NCI-H526 treated with DMSO at 0.1 percent for 48 hours (cell line): ENCODE measurements around the gene CXorf58.
A peak's percentile ranks its signal among the peaks of the same experiment; 100 is the strongest.
"Not testable (repeated sequence)": the region's sequence is repeated elsewhere in the genome, so short reads cannot be mapped to it uniquely, and the experiment has no call there.

Experiments
- DNase-seq: peaks from one replicate; lab custom pipeline; 2025; lab: John Stamatoyannopoulos, UW

The CXorf58 gene

DNA sequence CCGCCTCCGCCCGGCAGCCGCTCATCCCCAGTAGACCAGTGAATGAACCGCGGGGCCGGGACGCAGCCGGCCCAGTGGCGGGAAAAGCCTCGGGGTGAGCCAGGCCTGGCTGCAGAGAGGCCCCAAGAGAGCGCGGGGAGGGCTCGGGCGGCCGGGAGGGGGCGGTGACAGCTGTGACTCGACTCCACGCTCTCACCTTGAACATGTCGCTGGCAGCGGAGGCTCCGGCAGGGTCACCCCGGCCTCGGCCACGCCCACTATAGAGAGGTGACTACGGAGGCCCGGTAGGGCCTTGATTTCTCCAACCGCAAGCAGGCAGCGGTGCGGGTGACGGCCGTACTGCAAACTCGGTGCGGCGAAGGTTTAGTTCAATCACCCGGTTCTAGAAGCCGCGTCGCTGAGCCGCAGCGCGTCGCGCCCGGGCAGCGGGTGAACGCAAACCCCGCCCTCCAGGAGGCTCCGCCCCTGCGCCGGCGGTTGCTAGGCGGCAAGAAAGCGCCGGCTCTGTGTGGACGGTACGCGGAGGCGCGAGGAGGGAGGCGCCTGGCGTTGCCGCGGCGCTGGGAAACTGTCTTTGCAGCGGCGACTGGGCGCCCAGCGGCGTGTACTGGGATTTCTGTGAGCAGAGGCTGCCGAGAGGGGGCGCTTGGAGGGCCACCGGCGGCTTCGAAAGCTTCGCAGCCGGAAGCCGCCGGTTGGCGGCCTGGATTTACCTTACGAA lies at the start of gene CXorf58, which contains the start of gene APOO:
TSS of gene CXorf58 (plus strand) at position 509 of the 721 bp plus-strand sequence. CDS start 2,297 bp downstream, outside the sequence.
TSS of gene APOO (minus strand) at position 441 of the 721 bp plus-strand sequence. CDS start at position 205, 236 bp downstream.
- peak; percentile 99 for DNase-seq

- not testable (repeated sequence) for DNase-seq
Observed at GRCh38 chrX:23859238-23859637, 48.6 kb upstream of the CXorf58 start.

GRCh38 chrX:23861215-23861896 lies 46.5 kb upstream of the CXorf58 start:
- no peak for DNase-seq

GRCh38 chrX:23861952-23862351 lies 45.9 kb upstream of the CXorf58 start:
- DNase-seq, result not testable (repeated sequence)

- DNase-seq, result no peak
Observed at GRCh38 chrX:23864742-23865326, 43.0 kb upstream of the CXorf58 start.

DNA sequence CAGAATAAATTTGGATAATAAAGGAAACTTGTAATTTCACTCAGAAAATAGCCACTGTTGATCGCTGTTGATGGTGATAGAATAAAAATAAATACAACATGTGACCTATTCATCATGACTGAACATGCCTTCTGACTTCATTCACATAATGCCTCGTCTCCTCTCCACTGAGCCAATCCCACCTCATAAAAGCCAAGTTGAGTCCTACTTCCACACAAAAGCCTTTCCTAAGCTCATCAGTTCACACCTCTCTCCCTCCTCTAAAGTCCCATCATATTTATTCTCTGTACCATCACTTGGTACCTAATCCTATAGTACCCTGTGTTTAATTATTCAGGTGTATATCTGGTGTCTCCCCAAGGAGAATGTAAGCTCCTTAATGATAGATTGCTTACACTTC lies 37.8 kb upstream of the CXorf58 start:
- no peak for DNase-seq

DNA sequence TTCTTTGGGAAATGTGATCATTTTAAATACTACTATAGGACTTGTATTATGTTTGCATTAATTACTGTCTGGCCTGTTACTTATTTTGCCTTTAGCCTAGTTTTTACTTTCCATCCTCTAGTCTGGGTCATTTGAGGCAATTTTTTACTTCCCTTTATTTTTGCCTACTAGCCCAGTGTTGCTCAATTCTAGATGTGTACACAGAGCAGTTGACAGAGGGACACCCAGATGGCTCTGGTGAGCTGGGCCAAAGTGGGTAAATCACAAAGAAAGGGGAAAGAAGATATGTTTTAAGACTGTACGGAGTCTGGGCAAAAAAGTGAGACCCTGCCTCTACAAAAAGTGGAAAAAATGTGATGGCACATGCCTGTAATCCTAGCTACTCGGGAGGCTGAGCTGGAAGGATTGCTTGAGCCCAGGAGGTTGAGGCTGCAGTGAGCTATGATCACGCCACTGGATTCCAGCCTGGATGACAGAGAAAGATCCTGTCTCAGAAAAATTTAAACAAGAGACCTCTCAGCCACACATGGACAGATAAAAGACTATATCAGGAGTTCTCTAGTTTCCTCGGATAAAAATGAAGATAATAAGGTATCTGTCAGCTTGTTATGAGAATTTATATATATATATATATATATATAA lies 35.8 kb upstream of the CXorf58 start:
- DNase-seq, result no peak

DNA sequence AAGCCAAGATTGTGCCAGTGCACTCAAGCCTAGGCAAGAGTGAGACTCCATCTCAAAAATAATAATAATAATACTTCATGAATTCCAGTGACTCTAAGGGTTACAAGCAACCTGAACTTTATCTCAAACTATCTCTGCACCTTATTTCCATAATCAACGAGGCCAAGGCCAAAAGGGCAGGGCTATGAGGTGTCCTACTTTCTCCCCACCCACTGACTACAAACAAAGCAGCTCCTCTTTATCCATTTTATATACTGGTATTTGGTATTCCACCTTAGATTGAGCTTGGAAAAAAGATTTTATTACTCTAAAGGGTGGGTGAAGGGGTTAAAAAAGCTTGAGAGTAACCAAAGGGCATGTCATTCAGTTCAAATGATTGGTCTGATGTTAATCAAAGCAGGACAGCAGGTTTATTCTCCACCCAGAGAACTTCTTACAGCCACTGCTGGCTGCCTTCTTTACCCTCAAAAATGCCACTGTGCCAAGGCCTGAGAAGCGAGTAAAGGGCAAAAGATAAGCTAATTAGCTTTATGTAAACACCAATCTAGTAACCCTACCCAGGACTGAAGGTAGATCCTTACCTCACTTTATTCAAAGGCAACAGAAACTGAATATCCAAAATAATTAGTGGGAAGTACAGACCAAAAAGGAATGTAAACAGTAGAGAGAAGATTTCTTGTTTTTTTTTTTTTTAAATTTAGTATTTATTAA lies 28.3 kb upstream of the CXorf58 start:
- DNase-seq, result peak; percentile 3

DNA sequence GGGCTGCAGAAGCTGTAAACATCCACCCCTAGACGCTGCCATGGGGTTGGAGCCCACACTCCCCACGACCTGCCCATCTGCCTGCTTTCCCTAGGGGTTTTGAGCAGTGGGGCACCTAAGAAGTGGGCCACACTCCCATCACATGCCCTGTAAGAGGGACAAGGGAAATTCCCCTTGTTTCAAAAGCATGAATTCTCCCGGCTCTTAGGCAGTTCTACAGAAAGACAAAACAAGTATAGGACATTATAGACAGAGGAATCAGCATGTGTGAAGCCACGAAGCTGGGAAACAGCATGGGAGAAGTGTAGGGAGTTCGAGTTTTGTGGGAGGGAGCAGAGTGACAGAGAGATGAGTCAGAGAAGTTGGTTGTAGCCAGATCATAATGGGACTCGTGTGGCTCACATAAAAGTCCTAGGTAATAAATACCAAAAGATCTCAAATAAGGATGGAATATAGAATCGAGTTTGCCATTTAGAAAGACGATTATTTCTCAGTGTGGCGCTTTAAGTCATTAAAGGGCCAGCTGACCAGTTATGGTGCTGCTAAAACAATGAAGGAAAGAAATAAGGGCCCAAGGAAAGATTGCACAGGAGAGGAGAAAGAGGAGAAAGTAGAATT lies 24.0 kb upstream of the CXorf58 start:
- DNase-seq, result no peak

DNA sequence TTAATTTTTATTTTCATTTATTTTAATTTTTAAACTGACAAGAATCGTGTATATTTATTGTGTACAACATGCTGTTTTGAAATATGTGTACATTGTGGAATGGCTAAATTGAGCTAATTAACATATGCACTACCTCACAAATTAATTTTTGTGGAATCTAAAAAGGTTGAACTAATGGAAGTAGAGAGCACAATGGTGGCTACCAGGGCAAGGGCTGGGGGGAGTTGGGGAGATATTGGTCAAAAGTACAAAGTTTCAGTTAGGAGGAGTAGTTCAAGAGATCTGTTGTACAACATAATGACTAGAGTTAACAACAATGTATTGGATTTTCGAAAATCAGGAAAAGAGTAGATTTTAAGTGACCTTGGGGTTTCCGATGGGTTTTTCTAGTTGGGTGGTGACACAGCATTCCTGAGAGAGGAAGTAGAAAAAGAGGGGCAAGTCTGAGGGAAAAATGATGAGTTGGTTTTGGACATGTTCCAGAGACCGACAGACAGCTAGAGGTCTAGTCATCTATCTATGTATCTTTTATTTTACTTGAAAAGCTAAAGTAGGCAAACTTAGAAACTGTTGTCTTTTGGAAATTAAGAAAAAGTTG lies 23.3 kb upstream of the CXorf58 start:
- no peak for DNase-seq

- no peak for DNase-seq
Observed at GRCh38 chrX:23885803-23886202, 22.0 kb upstream of the CXorf58 start.

- DNase-seq, result no peak
Observed at GRCh38 chrX:23887451-23887850, 20.4 kb upstream of the CXorf58 start.

- no peak for DNase-seq
Observed at GRCh38 chrX:23887918-23888317, 19.9 kb upstream of the CXorf58 start.

DNA sequence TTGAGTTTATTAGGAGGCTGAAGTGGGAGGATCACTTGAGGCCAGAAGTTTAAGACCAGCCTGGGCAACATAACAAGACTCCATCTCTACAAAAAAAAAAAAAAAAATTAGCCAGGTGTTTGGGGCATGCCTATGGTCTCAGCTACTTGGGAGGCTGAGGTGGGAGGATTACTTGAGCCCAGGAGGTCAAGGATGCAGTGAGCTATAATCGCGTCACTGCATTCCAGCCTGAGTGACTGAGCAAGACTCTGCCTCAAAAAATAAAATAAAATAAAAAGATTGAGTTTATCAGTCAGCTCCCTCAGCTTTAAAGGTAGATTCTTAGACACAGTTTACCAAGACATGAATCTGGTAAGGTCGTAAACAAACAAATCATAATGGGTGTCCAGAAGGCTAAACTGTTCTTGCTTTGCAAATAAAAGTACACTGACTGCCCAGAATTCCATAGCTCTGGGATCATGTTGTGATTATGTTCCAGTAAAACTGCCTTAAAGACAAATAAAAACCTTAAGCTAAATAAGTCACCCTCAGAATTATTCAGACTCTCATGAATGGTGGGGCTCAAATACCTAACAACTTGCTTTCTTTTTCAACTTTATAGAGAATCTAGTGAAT lies 18.8 kb upstream of the CXorf58 start:
- no peak for DNase-seq

DNA sequence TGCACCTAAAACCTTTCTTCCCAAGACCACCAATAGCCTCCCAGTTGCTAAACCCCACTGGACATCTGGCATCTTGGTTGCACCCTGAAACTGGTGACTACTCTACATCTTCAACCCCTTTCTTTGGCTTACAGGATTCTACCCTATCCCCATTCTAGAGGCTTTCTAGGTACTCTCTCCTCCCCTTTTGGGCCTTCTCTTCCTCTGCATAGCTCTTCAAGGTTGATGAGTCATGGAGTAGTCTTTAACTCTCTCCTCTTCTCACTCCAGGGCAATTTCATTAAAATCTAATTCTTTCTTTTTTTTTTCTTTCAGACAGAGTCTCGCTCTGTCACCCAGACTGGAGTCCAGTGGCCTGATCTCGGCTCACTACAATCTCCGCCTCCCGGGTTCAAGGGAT lies 16.9 kb upstream of the CXorf58 start:
- DNase-seq, result no peak

DNA sequence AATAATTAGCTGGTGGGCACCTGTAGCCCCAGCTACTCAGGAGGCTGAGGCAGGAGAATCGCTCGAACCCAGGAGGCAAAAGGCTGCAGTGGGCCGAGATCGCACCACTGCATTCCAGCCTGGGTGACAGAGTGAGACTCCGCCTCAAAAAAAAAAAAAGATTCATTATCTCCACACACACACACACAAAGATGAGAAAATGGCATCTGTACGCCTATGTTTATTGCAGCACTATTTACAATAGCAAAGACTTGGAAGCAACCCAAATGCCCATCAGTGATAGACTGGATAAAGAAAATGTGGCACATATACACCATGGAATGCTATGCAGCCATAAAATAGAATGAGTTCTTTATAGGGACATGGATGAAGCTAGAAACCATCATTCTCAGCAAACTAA lies 12.8 kb upstream of the CXorf58 start:
- not testable (repeated sequence) for DNase-seq

DNA sequence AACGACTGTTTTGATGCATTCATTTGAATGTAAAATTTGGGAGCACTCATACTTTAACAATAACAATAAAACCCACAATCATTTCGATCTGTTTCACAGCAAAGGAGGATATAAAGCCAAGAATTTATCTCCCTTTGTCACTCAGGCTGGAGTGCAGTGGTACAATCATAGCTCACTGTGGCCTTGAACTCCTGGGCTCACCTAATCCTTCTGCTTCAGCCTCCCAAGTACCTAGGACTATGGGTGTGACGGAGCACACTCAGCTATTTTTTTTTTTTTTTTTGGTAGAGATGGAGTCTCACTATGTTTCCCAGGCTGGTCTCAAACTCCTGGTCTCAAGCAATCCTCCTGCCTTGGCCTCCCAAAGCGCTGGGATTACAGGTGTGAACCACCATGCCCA lies 11.3 kb upstream of the CXorf58 start:
- not testable (repeated sequence) for DNase-seq

GRCh38 chrX:23896981-23897380 lies 10.8 kb upstream of the CXorf58 start:
- DNase-seq, result no peak

- no peak for DNase-seq
Observed at GRCh38 chrX:23898412-23898959, 9.3 kb upstream of the CXorf58 start.

DNA sequence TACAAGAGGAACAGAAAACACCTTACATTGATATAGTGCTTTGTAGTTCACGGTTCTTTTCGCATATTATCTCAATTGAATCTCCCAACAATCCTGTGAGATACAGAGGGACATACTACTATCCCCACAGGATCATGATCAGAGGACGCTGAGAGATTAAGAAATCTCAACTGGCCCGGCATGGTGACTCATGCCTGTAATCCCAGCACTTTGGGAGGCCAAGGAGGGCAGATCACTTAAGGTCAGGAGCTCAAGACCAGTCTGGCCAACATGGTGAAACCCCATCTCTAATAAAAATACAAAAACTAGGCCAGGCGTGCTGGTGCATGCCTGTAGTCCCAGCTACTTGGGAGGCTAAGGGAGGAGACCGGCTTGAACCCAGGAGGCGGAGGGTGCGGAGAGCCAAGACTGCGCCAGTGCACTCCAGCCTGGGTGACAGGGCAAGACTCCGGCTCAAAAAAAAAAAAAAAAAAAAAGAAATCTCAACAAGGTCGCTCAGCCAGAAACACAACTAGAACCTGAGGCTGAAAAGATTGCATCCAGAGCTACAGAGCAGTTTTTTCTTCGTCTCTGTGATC lies 7.5 kb upstream of the CXorf58 start:
- DNase-seq, result no peak
